GM23338 (cell line): Measurements from ENCODE around the gene ONECUT3. TPM values are rescaled to one million over a fixed set of nuclear protein-coding genes. Genes with fewer than 3 reads are reported as not detected.

Experiments
- ATAC-seq: fragments of 200-7000 bp; cut with Tn5 transposase; 3 replicates; pipeline ENCODE4 v1.9.1; 2020
- DNase-seq: peaks from one replicate; pipeline ENCODE4 v3.0.0-alpha.2; 2015; ENCODE audit warnings: low spot score
- H2AFZ ChIP-seq: fragments of 200-600 bp; sonication (generic); 2 replicates; pipeline ENCODE4 v1.8.0; 2016; ENCODE audit warnings: antibody characterized with exemption, mild to moderate bottlenecking, moderate library complexity
- H3F3A ChIP-seq: fragments of 200-600 bp; sonication (generic); replicated peaks from 2 replicates; pipeline ENCODE4 v1.8.0; 2017; ENCODE audit warnings: antibody characterized with exemption, mixed run types, low read depth
- H3K27ac ChIP-seq: fragments of 200-600 bp; sonication (generic); 2 replicates; pipeline ENCODE4 v1.6.1; 2016; ENCODE audit warnings: low read depth
- H3K27me3 ChIP-seq: fragments of 200-600 bp; sonication (generic); 2 replicates; pipeline ENCODE4 v1.8.0; 2016; ENCODE audit warnings: mild to moderate bottlenecking, mixed run types, moderate library complexity; ENCODE audit not compliant: insufficient read depth
- H3K36me3 ChIP-seq: fragments of 200-600 bp; sonication (generic); 2 replicates; pipeline ENCODE4 v1.8.0; 2016; ENCODE audit warnings: mild to moderate bottlenecking; ENCODE audit not compliant: insufficient read depth
- H3K4me1 ChIP-seq: fragments of 200-600 bp; sonication (generic); 2 replicates; pipeline ENCODE4 v1.8.0; 2016; ENCODE audit warnings: mild to moderate bottlenecking, moderate library complexity; ENCODE audit not compliant: insufficient read depth
- H3K4me2 ChIP-seq: fragments of 200-600 bp; sonication (generic); 2 replicates; pipeline ENCODE4 v1.7.1; 2017; ENCODE audit warnings: mixed run types
- H3K4me3 ChIP-seq: fragments of 200-600 bp; sonication (generic); 2 replicates; pipeline ENCODE4 v1.6.1; 2016; ENCODE audit warnings: mixed run types
- H3K79me2 ChIP-seq: fragments of 200-600 bp; sonication (generic); replicated peaks from 2 replicates; pipeline ENCODE4 v1.8.0; 2017; ENCODE audit warnings: mild to moderate bottlenecking; ENCODE audit not compliant: insufficient read depth
- H3K9me2 ChIP-seq: fragments of 200-600 bp; sonication (generic); 2 replicates; pipeline ENCODE4 v1.8.0; 2017; ENCODE audit not compliant: insufficient read depth
- H4K20me1 ChIP-seq: fragments of 200-600 bp; sonication (generic); replicated peaks from 2 replicates; pipeline ENCODE4 v1.8.0; 2017; ENCODE audit warnings: mild to moderate bottlenecking; ENCODE audit not compliant: insufficient read depth
- H3K27ac Mint-ChIP-seq: 2 replicates; pipeline ENCODE4 v1.8.0; 2020; ENCODE audit warnings: inconsistent platforms, mild to moderate bottlenecking, moderate library complexity, mixed read lengths
- H3K27me3 Mint-ChIP-seq: 3 replicates; pipeline ENCODE4 v1.8.0; 2022; ENCODE audit warnings: low read depth, mild to moderate bottlenecking, moderate library complexity, mixed read lengths, inconsistent platforms; ENCODE audit not compliant: insufficient read depth, poor library complexity
- H3K36me3 Mint-ChIP-seq: 3 replicates; pipeline ENCODE4 v1.8.0; 2021; ENCODE audit warnings: low read depth, mild to moderate bottlenecking, inconsistent platforms, moderate library complexity, mixed read lengths
- H3K4me1 Mint-ChIP-seq: 3 replicates; pipeline ENCODE4 v1.8.0; 2020; ENCODE audit warnings: mild to moderate bottlenecking, inconsistent platforms, mixed read lengths
- H3K4me3 Mint-ChIP-seq: 3 replicates; pipeline ENCODE4 v1.8.0; 2021; ENCODE audit warnings: moderate library complexity, mild to moderate bottlenecking, inconsistent platforms, mixed read lengths
- H3K9me3 Mint-ChIP-seq: 3 replicates; pipeline ENCODE4 v1.8.0; 2020; ENCODE audit warnings: moderate library complexity, mild to moderate bottlenecking, inconsistent platforms, mixed read lengths
- CREB1 ChIP-seq: fragments of 250-450 bp; sonication (Bioruptor Pico); IDR thresholded peaks from 2 replicates; pipeline ENCODE4 v1.5.0; 2020; ENCODE audit warnings: low read depth, mild to moderate bottlenecking, moderate library complexity
- EZH2 ChIP-seq: fragments of 200-600 bp; sonication (generic); IDR thresholded peaks from one replicate; pipeline ENCODE4 v1.8.0; 2017; ENCODE audit warnings: antibody characterized with exemption, mild to moderate bottlenecking, low read depth; ENCODE audit not compliant: unreplicated experiment
- EZH2phosphoT487 ChIP-seq: fragments of 200-600 bp; sonication (generic); IDR thresholded peaks from one replicate; pipeline ENCODE4 v1.8.1; 2018; ENCODE audit warnings: antibody characterized with exemption; ENCODE audit not compliant: unreplicated experiment
- JUNB ChIP-seq: IDR thresholded peaks from one replicate; pipeline ENCODE4 v1.6.1; 2016; ENCODE audit warnings: antibody characterized with exemption; ENCODE audit not compliant: unreplicated experiment
- NANOG ChIP-seq: IDR thresholded peaks from 2 replicates; pipeline ENCODE4 v1.6.1; 2016; ENCODE audit warnings: antibody characterized with exemption, borderline replicate concordance
- POLR2AphosphoS5 ChIP-seq: IDR thresholded peaks from 2 replicates; pipeline ENCODE4 v1.6.1; 2016; ENCODE audit warnings: antibody characterized with exemption, low read depth
- STAT1 ChIP-seq: IDR thresholded peaks from one replicate; pipeline ENCODE4 v1.6.1; 2016; ENCODE audit warnings: antibody characterized with exemption; ENCODE audit not compliant: unreplicated experiment
- ZNF331 ChIP-seq: fragments of 250-450 bp; sonication (Bioruptor Pico); IDR thresholded peaks from 2 replicates; pipeline ENCODE4 v1.5.0; 2020; ENCODE audit warnings: low read depth, mild to moderate bottlenecking, moderate library complexity
- polyA plus RNA-seq: library from polyadenylated mRNA; unstranded; fragments of >200 nt; fragmentation: Nextera tagmentation; extraction: Ambion mirVana; gene quantifications from 2 replicates; pipeline ENCODE4 v1.2.1, GENCODE V29; 2016
- total RNA-seq: library from RNA; depleted of rRNA; stranded (reverse); fragments of >200 nt; shearing (Covaris generic); gene quantifications from 2 replicates; pipeline ENCODE4 v1.2.3, GENCODE V29; 2014
- TF ChIP-seq, protein P1 (sequence below): IDR thresholded peaks from one replicate; pipeline ENCODE4 v1.6.1; 2018; ENCODE audit warnings: antibody characterized with exemption; ENCODE audit not compliant: unreplicated experiment
- TF ChIP-seq, protein P2 (sequence below): IDR thresholded peaks from 2 replicates; pipeline ENCODE4 v1.6.1; 2016; ENCODE audit warnings: antibody characterized with exemption
- TF ChIP-seq, protein P3 (sequence below), 2 experiments: fragments of 200-600 bp in 1 of 2; sonication (generic) in 1 of 2; conservative IDR thresholded peaks; 2 replicates each; pipeline versions ENCODE4 v1.5.1 to v1.6.1; 2016 to 2017; ENCODE audit warnings: antibody characterized with exemption in 2 of 2, low read depth in 2 of 2, mild to moderate bottlenecking in 2 of 2, moderate library complexity in 1 of 2

The ONECUT3 gene
- total and polyA plus RNA-seq, 2 experiments from 2014 or later, result not detected

DNA sequence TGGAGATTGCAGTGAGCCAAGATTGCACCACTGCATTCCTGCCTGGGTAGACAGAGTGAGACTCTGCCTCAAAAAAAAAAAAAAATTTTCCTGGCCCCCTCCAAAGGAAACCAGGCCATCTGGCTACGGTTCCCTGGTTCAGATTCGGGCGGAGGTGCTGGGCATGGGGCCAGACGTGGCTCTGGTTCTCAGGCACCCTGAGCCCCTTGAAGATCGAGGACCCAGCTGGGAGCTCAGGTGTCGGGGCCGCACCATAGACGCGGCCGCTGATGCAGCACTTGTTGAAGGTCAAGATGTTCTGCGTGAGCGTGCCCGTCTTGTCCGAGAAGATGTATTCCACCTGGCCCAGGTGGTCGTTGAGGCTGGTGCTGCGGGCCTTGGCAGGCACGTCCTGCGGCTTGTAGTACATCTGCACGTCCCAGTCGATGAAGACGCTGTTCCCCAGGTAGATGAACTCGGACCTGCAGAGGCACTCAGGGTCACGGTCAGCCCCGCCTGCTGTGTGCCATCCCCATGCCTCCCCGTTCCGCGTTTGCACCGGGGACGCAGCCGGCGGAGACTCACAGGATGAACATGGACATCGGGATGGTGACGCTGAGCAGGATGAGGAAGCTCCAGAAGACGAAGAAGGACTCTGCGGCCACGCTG lies 46.5 kb downstream of the ONECUT3 start (continued):
- TF ChIP-seq ZNF331 (CRISPR knock-in tag), result no peak
- TF ChIP-seq STAT1, result no peak
- TF ChIP-seq EZH2, result no peak
- no peak for TF ChIP-seq NANOG
- TF ChIP-seq JUNB, result no peak

DNA sequence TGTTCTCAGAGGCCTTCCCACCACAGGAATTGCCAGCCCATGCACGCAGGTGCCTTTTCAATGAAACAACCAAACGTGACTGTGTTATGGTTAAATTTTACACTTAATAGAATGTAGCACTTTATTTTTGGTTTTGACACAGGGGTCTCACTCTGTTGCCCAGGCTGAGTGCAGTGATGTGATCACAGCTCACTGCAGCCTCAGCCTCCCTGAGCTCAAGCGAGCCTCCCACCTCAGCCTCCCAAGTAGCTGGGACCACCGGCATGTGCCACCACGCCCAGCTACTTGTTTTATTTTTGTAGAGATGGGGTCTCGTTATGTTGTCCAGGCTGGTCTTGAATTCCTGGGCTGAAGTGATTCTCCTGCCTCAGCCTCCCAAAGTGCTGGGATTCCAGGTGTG lies 51.6 kb downstream of the ONECUT3 start:
- Mint-ChIP-seq H3K4me1 (no peaks in the 10 kb centered on the region), H3K4me3 (no peak overlapping the region), H3K27me3 (peaks cover 9% of the 10 kb centered on the region), H3K9me3 (no peaks in the 10 kb centered on the region), H3K27ac (no peak overlapping the region), H3K36me3 (no peaks in the 10 kb centered on the region)
- Histone ChIP-seq H3K36me3 (no peaks in the 10 kb centered on the region), H3F3A (no peaks in the 10 kb centered on the region), H4K20me1 (no peaks in the 10 kb centered on the region), H3K4me3 (no peak overlapping the region), H3K27ac (no peak overlapping the region), H3K27me3 (no peaks in the 10 kb centered on the region), H3K4me2 (no peak overlapping the region), H3K79me2 (no peaks in the 10 kb centered on the region), H3K4me1 (no peaks in the 10 kb centered on the region), H3K9me2 (no peaks in the 10 kb centered on the region), H2AFZ (no peak overlapping the region)
- DNase-seq (no peak), ATAC-seq (no peak)
- TF ChIP-seq, protein P1, sequence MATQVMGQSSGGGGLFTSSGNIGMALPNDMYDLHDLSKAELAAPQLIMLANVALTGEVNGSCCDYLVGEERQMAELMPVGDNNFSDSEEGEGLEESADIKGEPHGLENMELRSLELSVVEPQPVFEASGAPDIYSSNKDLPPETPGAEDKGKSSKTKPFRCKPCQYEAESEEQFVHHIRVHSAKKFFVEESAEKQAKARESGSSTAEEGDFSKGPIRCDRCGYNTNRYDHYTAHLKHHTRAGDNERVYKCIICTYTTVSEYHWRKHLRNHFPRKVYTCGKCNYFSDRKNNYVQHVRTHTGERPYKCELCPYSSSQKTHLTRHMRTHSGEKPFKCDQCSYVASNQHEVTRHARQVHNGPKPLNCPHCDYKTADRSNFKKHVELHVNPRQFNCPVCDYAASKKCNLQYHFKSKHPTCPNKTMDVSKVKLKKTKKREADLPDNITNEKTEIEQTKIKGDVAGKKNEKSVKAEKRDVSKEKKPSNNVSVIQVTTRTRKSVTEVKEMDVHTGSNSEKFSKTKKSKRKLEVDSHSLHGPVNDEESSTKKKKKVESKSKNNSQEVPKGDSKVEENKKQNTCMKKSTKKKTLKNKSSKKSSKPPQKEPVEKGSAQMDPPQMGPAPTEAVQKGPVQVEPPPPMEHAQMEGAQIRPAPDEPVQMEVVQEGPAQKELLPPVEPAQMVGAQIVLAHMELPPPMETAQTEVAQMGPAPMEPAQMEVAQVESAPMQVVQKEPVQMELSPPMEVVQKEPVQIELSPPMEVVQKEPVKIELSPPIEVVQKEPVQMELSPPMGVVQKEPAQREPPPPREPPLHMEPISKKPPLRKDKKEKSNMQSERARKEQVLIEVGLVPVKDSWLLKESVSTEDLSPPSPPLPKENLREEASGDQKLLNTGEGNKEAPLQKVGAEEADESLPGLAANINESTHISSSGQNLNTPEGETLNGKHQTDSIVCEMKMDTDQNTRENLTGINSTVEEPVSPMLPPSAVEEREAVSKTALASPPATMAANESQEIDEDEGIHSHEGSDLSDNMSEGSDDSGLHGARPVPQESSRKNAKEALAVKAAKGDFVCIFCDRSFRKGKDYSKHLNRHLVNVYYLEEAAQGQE, result no peak
- TF ChIP-seq, protein P2, sequence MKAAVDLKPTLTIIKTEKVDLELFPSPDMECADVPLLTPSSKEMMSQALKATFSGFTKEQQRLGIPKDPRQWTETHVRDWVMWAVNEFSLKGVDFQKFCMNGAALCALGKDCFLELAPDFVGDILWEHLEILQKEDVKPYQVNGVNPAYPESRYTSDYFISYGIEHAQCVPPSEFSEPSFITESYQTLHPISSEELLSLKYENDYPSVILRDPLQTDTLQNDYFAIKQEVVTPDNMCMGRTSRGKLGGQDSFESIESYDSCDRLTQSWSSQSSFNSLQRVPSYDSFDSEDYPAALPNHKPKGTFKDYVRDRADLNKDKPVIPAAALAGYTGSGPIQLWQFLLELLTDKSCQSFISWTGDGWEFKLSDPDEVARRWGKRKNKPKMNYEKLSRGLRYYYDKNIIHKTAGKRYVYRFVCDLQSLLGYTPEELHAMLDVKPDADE, result no peak
- TF ChIP-seq CREB1 (CRISPR knock-in tag) (no peak), EZH2phosphoT487 (no peak), ZNF331 (CRISPR knock-in tag) (no peak), NANOG (no peak), POLR2AphosphoS5 (no peak)
- TF ChIP-seq, protein P3, sequence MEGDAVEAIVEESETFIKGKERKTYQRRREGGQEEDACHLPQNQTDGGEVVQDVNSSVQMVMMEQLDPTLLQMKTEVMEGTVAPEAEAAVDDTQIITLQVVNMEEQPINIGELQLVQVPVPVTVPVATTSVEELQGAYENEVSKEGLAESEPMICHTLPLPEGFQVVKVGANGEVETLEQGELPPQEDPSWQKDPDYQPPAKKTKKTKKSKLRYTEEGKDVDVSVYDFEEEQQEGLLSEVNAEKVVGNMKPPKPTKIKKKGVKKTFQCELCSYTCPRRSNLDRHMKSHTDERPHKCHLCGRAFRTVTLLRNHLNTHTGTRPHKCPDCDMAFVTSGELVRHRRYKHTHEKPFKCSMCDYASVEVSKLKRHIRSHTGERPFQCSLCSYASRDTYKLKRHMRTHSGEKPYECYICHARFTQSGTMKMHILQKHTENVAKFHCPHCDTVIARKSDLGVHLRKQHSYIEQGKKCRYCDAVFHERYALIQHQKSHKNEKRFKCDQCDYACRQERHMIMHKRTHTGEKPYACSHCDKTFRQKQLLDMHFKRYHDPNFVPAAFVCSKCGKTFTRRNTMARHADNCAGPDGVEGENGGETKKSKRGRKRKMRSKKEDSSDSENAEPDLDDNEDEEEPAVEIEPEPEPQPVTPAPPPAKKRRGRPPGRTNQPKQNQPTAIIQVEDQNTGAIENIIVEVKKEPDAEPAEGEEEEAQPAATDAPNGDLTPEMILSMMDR (conservative IDR thresholded peaks at IDR 0.05; ENCODE audit: low read depth in 2 of 2), result no peak
